PC-3 (cell line): ENCODE results near the gene LEUTX. TPM values are rescaled to one million over a fixed set of nuclear protein-coding genes. Genes with fewer than 3 reads are reported as not detected.

Experiments used
- ATAC-seq: fragments of 200-7000 bp; cut with Tn5 transposase; 2 replicates; pipeline ENCODE4 v1.9.1; 2020; ENCODE audit warnings: mild to moderate bottlenecking, moderate library complexity
- BruUV-seq: library from RNA; stranded (reverse); fragments of 400-500 nt; replicated peaks from 2 replicates; lab custom pipeline; 2021; lab: Mats Ljungman, UMichigan
- CTCF ChIA-PET: fragments of 300-600 bp; sonication (Branson Sonifier 250); formaldehyde crosslinking; loops from one replicate; lab custom pipeline; 2022; ENCODE audit warnings: antibody characterized with exemption; lab: Charles Lee
- POLR2A ChIA-PET: fragments of 300-600 bp; sonication (Branson Sonifier 250); formaldehyde crosslinking; loops from one replicate; lab custom pipeline; 2022; ENCODE audit warnings: antibody characterized with exemption; ENCODE audit not compliant: unreplicated experiment; lab: Charles Lee
- DNase-seq: peaks from one replicate; pipeline ENCODE4 v3.0.0-alpha.2; 2015
- H2AFZ ChIP-seq: fragments of 300-600 bp; sonication (generic); 2 replicates; pipeline ENCODE4 v1.6.0; 2016; ENCODE audit warnings: antibody characterized with exemption, low read length
- H3F3A ChIP-seq: fragments of 300-600 bp; sonication (generic); one replicate; pipeline ENCODE4 v1.6.0; 2017; ENCODE audit warnings: antibody characterized with exemption, low read length, control low read depth, mild to moderate bottlenecking; ENCODE audit not compliant: unreplicated experiment
- H3K27ac ChIP-seq: fragments of 300-600 bp; sonication (generic); 2 replicates; pipeline ENCODE4 v1.5.1; 2016; ENCODE audit warnings: mild to moderate bottlenecking, low read length
- H3K27me3 ChIP-seq: fragments of 300-600 bp; sonication (generic); 2 replicates; pipeline ENCODE4 v1.6.1; 2016; ENCODE audit warnings: low read length, mixed read lengths
- H3K36me3 ChIP-seq: fragments of 300-600 bp; sonication (generic); 2 replicates; pipeline ENCODE4 v1.6.1; 2016; ENCODE audit warnings: low read depth, mixed run types, low read length, mixed read lengths
- H3K4me1 ChIP-seq: fragments of 300-600 bp; sonication (generic); 2 replicates; pipeline ENCODE4 v1.5.1; 2016; ENCODE audit warnings: low read length; ENCODE audit not compliant: insufficient read depth
- H3K4me2 ChIP-seq: fragments of 300-600 bp; sonication (generic); 2 replicates; pipeline ENCODE4 v1.6.0; 2016; ENCODE audit warnings: low read length
- H3K4me3 ChIP-seq: fragments of 300-600 bp; sonication (generic); 2 replicates; pipeline ENCODE4 v1.5.1; 2016; ENCODE audit warnings: mild to moderate bottlenecking, low read length, mixed read lengths
- H3K79me2 ChIP-seq: fragments of 300-600 bp; sonication (generic); 2 replicates; pipeline ENCODE4 v1.6.1; 2017; ENCODE audit warnings: low read length, mixed read lengths
- H3K9ac ChIP-seq: fragments of 300-600 bp; sonication (generic); 2 replicates; pipeline ENCODE4 v1.6.0; 2016; ENCODE audit warnings: mild to moderate bottlenecking, low read length
- H3K9me2 ChIP-seq: fragments of 300-600 bp; sonication (generic); replicated peaks from 2 replicates; pipeline ENCODE4 v1.6.1; 2016; ENCODE audit warnings: mixed run types, low read length, mixed read lengths
- H3K9me3 ChIP-seq: fragments of 300-600 bp; sonication (generic); 2 replicates; pipeline ENCODE4 v1.6.1; 2016; ENCODE audit warnings: low read length, mixed read lengths
- H4K20me1 ChIP-seq: fragments of 300-600 bp; sonication (generic); 2 replicates; pipeline ENCODE4 v1.6.1; 2016; ENCODE audit warnings: low read length, mixed read lengths
- EZH2 ChIP-seq: fragments of 300-600 bp; sonication (generic); IDR thresholded peaks from one replicate; pipeline ENCODE4 v1.6.1; 2017; ENCODE audit warnings: antibody characterized with exemption, mild to moderate bottlenecking, low read length; ENCODE audit not compliant: unreplicated experiment
- EZH2phosphoT487 ChIP-seq: fragments of 300-600 bp; sonication (generic); IDR thresholded peaks from 2 replicates; pipeline ENCODE4 v1.6.1; 2018; ENCODE audit warnings: mild to moderate bottlenecking, antibody characterized with exemption, low read length, borderline replicate concordance
- intact Hi-C: fragments of 100-400 bp; cut with micrococcal nuclease; formaldehyde crosslinking; loops from 2 replicates; pipeline ENCODE4 v1.9.0; 2023
- total RNA-seq: library from RNA; depleted of rRNA; stranded (reverse); fragments of >200 nt; gene quantifications from 2 replicates; pipeline ENCODE4 v1.2.3, GENCODE V29; 2014
- TF ChIP-seq, protein P1 (sequence below): fragments of 300-600 bp; sonication (generic); conservative IDR thresholded peaks from 2 replicates; pipeline ENCODE4 v1.5.1; 2017; ENCODE audit warnings: antibody characterized with exemption, low read depth, mild to moderate bottlenecking, low read length

LEUTX gene
- total RNA-seq, 1 experiment from 2014 or later, result not detected

DNA sequence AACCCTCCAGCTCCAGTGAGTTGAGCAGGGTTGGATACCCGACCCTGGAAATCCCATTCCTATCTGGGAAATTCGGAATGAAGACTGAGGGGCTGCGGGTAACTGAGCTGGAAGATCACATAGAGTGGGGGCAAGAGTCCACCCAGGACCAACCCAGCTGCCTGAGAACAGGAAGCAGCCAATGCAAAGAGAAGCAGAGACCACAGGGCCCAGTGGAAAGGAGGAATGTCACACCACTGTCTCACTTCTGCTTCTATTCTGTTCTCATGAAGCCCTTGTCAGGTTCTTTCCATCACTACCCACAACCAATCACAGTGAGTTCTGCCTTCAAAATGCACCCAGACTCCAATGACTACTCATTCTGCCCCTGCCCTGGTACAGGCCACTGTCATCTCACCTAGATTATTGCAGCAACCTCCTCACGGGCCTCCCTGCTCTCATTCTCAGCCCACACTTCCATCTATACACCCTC, 40.0 kb downstream of the LEUTX start:
- ChIA-PET CTCF (no interaction called here), POLR2A (no interaction called here)
- Histone ChIP-seq H2AFZ (no peak overlapping the region), H3K4me2 (no peak overlapping the region), H3F3A (no peaks in the 10 kb centered on the region), H3K79me2 (0 out of 2 replicates have a peak, but pooled peaks cover under 1% of the 10 kb centered on the region), H3K9ac (no peak overlapping the region), H3K27ac (no peak overlapping the region), H3K9me2 (no peaks in the 10 kb centered on the region), H4K20me1 (no peaks in the 10 kb centered on the region), H3K4me3 (no peak overlapping the region), H3K9me3 (no peaks in the 10 kb centered on the region), H3K36me3 (no peaks in the 10 kb centered on the region), H3K27me3 (no peaks in the 10 kb centered on the region), H3K4me1 (no peaks in the 10 kb centered on the region)
- intact Hi-C loops, result no loop called here
- ATAC-seq, result no peak
- TF ChIP-seq EZH2phosphoT487, result no peak
- TF ChIP-seq EZH2, result no peak
- TF ChIP-seq, protein P1, sequence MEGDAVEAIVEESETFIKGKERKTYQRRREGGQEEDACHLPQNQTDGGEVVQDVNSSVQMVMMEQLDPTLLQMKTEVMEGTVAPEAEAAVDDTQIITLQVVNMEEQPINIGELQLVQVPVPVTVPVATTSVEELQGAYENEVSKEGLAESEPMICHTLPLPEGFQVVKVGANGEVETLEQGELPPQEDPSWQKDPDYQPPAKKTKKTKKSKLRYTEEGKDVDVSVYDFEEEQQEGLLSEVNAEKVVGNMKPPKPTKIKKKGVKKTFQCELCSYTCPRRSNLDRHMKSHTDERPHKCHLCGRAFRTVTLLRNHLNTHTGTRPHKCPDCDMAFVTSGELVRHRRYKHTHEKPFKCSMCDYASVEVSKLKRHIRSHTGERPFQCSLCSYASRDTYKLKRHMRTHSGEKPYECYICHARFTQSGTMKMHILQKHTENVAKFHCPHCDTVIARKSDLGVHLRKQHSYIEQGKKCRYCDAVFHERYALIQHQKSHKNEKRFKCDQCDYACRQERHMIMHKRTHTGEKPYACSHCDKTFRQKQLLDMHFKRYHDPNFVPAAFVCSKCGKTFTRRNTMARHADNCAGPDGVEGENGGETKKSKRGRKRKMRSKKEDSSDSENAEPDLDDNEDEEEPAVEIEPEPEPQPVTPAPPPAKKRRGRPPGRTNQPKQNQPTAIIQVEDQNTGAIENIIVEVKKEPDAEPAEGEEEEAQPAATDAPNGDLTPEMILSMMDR, result no peak
- no TSS peak for BruUV-seq
- DNase-seq, result no peak

DNA sequence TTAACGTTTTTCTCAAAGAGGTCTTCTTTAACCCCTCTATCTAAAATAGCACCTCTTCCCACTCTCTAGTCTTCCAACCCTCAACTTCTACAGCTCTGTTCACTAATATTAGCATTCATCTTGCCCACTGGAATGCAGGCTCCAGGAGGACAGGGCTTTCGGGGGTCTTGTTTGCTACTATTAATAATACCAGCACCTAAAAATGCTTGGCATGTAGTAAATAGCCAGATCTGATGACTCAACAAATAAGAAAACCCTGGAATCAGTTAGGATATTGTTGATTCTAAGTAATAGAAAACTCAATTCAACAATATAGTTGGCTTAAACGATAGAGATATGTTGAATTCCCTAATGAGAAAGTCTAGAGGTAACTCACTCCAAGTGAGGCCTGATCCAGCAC, 41.1 kb downstream of the LEUTX start:
- no peak overlapping the region for H3K27ac ChIP-seq
- H3K36me3 ChIP-seq, result no peaks in the 10 kb centered on the region
- H2AFZ ChIP-seq, result no peak overlapping the region
- H3K27me3 ChIP-seq, result no peaks in the 10 kb centered on the region
- H3K9ac ChIP-seq, result no peak overlapping the region
- TF ChIP-seq, protein P1, result no peak
- TF ChIP-seq EZH2phosphoT487 (no peak), EZH2 (no peak)
- ChIA-PET POLR2A (no interaction called here), CTCF (no interaction called here)
- no peak overlapping the region for H3K4me2 ChIP-seq
- no peaks in the 10 kb centered on the region for H3K4me1 ChIP-seq
- H3K79me2 ChIP-seq, result 0 out of 2 replicates have a peak, but pooled peaks cover 3% of the 10 kb centered on the region
- ATAC-seq, result no peak
- no peaks in the 10 kb centered on the region for H3K9me2 ChIP-seq
- no peaks in the 10 kb centered on the region for H3F3A ChIP-seq
- DNase-seq, result no peak
- H3K4me3 ChIP-seq, result no peak overlapping the region
- BruUV-seq, result no TSS peak
- H3K9me3 ChIP-seq, result no peaks in the 10 kb centered on the region
- H4K20me1 ChIP-seq, result no peaks in the 10 kb centered on the region
- intact Hi-C loops, result no loop called here

DNA sequence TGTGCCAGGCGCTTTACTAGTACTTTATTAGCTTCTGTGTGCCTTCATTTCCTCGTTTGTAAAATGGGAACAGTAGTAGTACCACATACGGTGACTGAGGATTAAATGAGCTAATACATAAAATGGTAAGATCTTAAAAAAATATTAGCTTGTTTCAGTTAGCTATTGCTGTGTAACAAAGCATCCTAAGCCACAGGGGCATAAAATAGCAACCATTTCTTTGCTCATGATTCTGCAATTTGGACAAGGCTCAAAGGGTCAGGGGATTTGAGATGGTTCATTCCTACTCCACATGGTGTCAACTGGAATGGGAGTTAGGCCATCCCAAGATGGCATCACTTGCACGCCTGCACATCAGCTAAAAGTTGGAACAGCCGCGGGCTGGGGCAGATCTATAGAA, 42.0 kb downstream of the LEUTX start:
- no peak overlapping the region for H2AFZ ChIP-seq
- no peak overlapping the region for H3K4me2 ChIP-seq
- ATAC-seq (no peak), DNase-seq (no peak)
- BruUV-seq, result no TSS peak
- no peaks in the 10 kb centered on the region for H3K36me3 ChIP-seq
- H3K4me1 ChIP-seq, result no peaks in the 10 kb centered on the region
- 0 out of 2 replicates have a peak, but pooled peaks cover 3% of the 10 kb centered on the region for H3K79me2 ChIP-seq
- H3K27me3 ChIP-seq, result no peaks in the 10 kb centered on the region
- CTCF ChIA-PET, result no interaction called here
- no peak overlapping the region for H3K4me3 ChIP-seq
- intact Hi-C loops, result no loop called here
- no peak overlapping the region for H3K9ac ChIP-seq
- no peaks in the 10 kb centered on the region for H3K9me2 ChIP-seq
- no peak overlapping the region for H3K27ac ChIP-seq
- no peaks in the 10 kb centered on the region for H4K20me1 ChIP-seq
- H3F3A ChIP-seq, result no peaks in the 10 kb centered on the region
- TF ChIP-seq EZH2phosphoT487, result no peak
- no peak for TF ChIP-seq EZH2
- TF ChIP-seq, protein P1, result no peak
- POLR2A ChIA-PET, result no interaction called here
- no peaks in the 10 kb centered on the region for H3K9me3 ChIP-seq
